Measurements from ENCODE around the gene DNAJC11. TPM values are rescaled to one million over a fixed set of nuclear protein-coding genes. Genes with fewer than 3 reads are reported as not detected.
A peak's percentile ranks its signal among the peaks of the same experiment; 100 is the strongest.

Gene DNAJC11
- total RNA-seq, 1 donor from 2014 or later: 36.4 TPM

GRCh38 chr1:6592865-6593593 is 108.6 kb downstream of the DNAJC11 start:
- no peak for ATAC-seq
- Histone ChIP-seq H3K9me3 (no peaks in the 10 kb centered on the region), H3K27me3 (ENCODE audit: low read depth) (no peaks in the 10 kb centered on the region), H3K36me3 (peaks cover 90% of the 10 kb centered on the region), H3K4me3 (no peak overlapping the region), H3K4me1 (peaks cover 42% of the 10 kb centered on the region), H3K27ac (no peak overlapping the region)
- DNase-seq: no peak
- TF ChIP-seq CTCF (IDR thresholded peaks at IDR 0.05): no peak
- intact Hi-C loops (cut with DNase I): no loop called here

GRCh38 chr1:6592441-6592840 is 109.2 kb downstream of the DNAJC11 start:
- intact Hi-C loops (cut with DNase I): no loop called here
- Histone ChIP-seq H3K27ac (no peak overlapping the region), H3K9me3 (no peaks in the 10 kb centered on the region), H3K4me3 (no peak overlapping the region), H3K36me3 (peaks cover 88% of the 10 kb centered on the region), H3K27me3 (ENCODE audit: low read depth) (no peaks in the 10 kb centered on the region), H3K4me1 (peaks cover 41% of the 10 kb centered on the region)
- DNase-seq: no peak
- no peak for TF ChIP-seq CTCF (IDR thresholded peaks at IDR 0.05)
- no peak for ATAC-seq

GRCh38 chr1:6591644-6592043 is 110.0 kb downstream of the DNAJC11 start:
- H3K27ac ChIP-seq: no peak overlapping the region
- no peak overlapping the region for H3K4me3 ChIP-seq
- ATAC-seq (no peak), DNase-seq (no peak)
- H3K9me3 ChIP-seq: no peaks in the 10 kb centered on the region
- intact Hi-C loops (cut with DNase I): no loop called here
- no peaks in the 10 kb centered on the region for H3K27me3 ChIP-seq (ENCODE audit: low read depth)
- H3K36me3 ChIP-seq: peaks cover 87% of the 10 kb centered on the region
- no peak for TF ChIP-seq CTCF (IDR thresholded peaks at IDR 0.05)
- H3K4me1 ChIP-seq: peaks cover 39% of the 10 kb centered on the region

GRCh38 chr1:6591222-6591621 is 110.4 kb downstream of the DNAJC11 start:
- Histone ChIP-seq H3K27me3 (ENCODE audit: low read depth) (no peaks in the 10 kb centered on the region), H3K27ac (no peak overlapping the region), H3K36me3 (peaks cover 83% of the 10 kb centered on the region), H3K4me1 (peaks cover 34% of the 10 kb centered on the region), H3K9me3 (no peaks in the 10 kb centered on the region), H3K4me3 (no peak overlapping the region)
- ATAC-seq (peak in 1 of 2 donors; percentile 33), DNase-seq (peak; percentile 59)
- intact Hi-C loops (cut with DNase I): no loop called here
- TF ChIP-seq CTCF (IDR thresholded peaks at IDR 0.05): no peak

GRCh38 chr1:6590046-6590445 is 111.6 kb downstream of the DNAJC11 start:
- ATAC-seq (no peak), DNase-seq (no peak)
- H3K4me1 ChIP-seq: peaks cover 31% of the 10 kb centered on the region
- H3K27me3 ChIP-seq (ENCODE audit: low read depth): no peaks in the 10 kb centered on the region
- H3K27ac ChIP-seq: no peak overlapping the region
- intact Hi-C loops (cut with DNase I): no loop called here
- H3K4me3 ChIP-seq: no peak overlapping the region
- no peak for TF ChIP-seq CTCF (IDR thresholded peaks at IDR 0.05)
- peaks cover 72% of the 10 kb centered on the region for H3K36me3 ChIP-seq
- no peaks in the 10 kb centered on the region for H3K9me3 ChIP-seq
